DMS114 treated with DMSO at 0.1 percent for 48 hours (cell line): ENCODE data around the gene RAP2C.
"Not testable (repeated sequence)": the region's sequence is repeated elsewhere in the genome, so short reads cannot be mapped to it uniquely, and the experiment has no call there.

ENCODE experiments used
- DNase-seq: peaks from one replicate; lab custom pipeline; 2025; ENCODE audit not compliant: unreplicated experiment; lab: John Stamatoyannopoulos, UW

Gene RAP2C

GRCh38 chrX:132200976-132201375, 18.3 kb downstream of the RAP2C start:
- no peak for DNase-seq

DNA sequence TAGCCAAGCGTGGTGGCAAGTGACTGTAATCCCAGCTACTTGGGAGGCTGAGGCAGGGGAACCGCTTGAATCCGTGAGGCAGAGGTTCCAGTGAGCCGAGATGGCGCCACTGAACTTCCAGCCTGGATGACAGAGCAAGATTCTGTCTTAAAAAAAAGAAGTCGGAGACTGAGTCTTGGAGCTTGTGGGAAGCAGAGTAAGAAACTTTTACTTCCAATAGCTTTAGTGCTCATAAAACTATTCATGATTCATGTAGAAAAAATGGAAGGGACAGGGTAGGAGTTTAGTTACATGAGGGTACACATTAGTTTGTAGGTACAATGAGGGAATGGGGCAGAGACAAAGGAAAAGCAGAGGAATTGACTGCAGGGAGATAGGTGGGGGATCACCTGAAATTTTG, 19.3 kb downstream of the RAP2C start:
- no peak for DNase-seq

- DNase-seq = no peak
Measured at GRCh38 chrX:132193872-132194574, 25.2 kb downstream of the RAP2C start.

DNA sequence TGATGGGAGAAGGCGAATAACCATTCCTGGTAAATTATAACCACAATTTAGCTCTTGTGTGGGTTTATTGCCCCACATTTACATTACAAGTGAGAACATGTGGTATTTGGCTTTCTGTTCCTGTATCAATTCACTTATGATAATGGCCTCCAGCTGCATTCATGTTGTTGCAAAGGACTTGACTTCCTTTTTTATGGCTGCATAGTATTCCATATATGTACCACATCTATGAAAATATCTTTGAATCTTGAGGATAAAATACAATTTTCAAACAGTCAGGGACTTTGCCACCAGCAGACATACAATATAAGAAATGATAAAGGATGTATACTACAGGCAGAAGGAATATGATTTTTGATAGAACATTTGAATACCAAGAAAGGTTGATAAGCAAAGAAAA, 27.3 kb downstream of the RAP2C start:
- DNase-seq = no peak

DNA sequence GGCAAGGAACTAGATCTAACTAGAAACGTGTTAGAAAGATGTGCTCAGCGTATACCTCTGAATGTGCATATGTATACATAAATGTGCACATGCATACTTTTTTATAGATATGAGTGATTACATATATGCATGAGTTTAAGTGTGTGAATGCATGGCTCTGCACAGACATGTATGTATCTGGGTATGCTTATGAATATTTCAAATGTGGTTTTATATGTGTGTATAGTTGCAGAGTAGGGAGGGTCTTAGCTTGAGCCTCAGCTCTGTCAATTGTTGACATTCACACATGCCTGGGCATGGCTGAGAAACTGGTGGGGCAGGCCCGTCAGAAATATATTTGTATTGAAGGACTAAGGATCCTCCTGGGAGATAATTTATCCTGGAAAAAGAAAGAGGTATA, 31.1 kb downstream of the RAP2C start:
- no peak for DNase-seq

GRCh38 chrX:132187451-132187850, 31.8 kb downstream of the RAP2C start:
- DNase-seq = no peak

GRCh38 chrX:132184871-132185270, 34.4 kb downstream of the RAP2C start:
- no peak for DNase-seq

- DNase-seq = no peak
Measured at GRCh38 chrX:132181364-132181763, 37.9 kb downstream of the RAP2C start.

DNA sequence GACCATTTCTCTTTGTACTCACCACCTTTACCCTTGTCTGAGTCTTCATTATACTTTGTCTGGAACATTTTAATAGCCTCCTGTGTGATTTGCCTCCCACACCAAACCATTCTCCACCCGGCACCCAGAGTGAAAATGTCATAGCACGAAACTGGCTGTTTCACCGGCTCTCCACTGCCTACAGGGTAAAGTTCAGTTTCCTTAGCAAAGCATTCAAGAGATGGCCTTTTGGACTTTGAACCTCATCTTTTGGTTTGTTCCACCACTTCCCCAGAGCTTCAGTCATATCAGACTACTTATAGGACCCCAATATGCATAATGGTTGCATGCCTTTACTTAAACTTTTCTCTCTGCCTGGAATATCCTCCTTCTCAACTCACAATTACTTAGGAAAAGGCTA, 38.3 kb downstream of the RAP2C start:
- no peak for DNase-seq

DNA sequence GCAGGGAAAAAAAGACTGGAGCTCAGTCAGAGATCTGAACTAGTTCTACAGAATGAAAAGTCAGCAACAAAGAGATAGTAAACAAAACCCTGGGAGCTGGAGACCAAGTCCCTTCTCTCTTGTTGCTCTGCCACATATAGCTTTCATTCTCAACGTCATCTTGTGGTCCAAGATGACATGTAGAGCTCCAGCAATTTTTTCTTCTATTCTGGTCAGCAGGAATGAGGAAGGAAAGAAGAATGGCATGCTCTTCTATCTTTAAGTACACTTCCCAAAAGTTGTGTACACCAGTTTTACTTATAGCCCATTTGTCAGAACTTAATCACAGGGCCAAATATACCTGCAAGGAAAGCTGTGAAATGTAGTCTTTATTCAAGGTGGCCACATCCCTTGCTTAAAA, 45.6 kb downstream of the RAP2C start:
- DNase-seq = no peak

DNA sequence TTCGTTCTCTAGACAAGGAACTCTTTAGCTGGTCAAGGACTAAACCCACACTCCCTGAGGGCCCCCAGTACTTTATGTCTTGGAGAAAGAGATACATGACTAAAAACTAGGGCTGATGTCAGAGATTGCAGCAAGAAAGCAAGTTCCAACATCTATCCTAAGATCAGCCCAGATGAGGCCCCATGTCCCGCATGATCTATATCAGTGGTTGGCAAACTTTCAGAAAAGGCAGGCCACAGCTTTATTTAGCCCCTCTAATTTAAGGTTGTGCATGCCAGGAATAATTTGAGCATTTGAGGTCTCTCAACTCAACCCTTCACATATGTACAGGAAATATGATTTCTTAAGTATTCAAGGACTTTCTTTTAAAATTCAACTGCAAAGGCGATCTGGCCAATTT, 47.4 kb downstream of the RAP2C start:
- no peak for DNase-seq

DNA sequence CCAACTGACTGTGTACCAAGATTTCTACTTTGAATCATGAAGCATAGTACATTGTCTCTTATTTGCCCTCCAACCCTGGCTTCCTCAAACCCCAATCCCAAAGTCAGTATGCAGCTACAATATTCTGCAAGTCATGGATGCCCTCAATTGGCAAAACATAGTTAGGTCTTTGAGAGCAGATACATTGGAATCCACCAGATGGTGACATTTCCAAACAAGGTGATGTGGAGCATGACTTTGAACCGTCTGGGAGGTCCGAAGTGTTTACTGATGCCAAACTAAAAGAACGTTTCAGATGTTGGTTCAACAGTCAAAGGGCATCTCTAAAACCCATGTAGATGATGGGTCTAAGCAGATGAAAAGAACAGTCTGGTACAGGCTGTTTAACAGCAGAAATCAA, 47.8 kb downstream of the RAP2C start:
- DNase-seq = no peak

DNA sequence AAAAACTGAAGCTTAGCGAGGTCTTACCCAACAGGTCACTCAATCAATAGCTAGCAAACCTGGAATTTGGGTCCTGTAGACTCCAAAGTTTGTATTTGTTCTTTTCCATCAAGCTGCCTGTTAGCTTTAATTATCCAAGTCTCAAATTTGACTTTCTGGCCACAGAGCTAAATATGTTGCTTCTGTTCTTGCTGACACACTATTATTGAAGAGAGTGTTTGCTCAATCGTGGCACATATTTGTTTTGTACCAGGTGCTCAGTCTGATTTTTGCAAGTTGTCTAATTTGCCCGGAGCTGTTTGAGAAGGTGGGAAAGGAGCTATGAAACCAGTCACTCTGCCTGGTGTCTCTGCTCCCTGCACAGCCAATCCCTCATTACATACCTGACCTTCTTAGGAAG, 49.7 kb downstream of the RAP2C start:
- DNase-seq = no peak

DNA sequence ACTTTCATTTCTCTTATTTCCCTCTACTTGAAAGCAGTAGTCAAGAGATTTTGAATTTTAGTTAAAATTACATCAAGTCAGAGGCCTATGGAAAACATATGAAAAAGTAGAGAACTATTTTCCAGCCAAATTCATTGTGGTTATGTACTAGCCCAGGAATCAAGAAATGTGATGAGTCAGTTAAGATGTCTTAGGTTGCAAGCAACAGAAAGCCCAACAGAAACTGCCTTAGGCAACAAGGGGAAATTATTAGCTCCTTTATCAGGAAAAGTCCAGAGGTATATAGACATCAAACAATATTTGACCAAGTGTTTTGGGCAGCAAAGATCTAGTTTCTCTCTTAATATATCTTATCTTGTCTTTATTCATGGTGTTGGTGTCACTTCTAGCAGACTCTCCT, 53.6 kb downstream of the RAP2C start:
- no peak for DNase-seq

GRCh38 chrX:132165005-132165404, 54.2 kb downstream of the RAP2C start:
- DNase-seq = no peak

DNA sequence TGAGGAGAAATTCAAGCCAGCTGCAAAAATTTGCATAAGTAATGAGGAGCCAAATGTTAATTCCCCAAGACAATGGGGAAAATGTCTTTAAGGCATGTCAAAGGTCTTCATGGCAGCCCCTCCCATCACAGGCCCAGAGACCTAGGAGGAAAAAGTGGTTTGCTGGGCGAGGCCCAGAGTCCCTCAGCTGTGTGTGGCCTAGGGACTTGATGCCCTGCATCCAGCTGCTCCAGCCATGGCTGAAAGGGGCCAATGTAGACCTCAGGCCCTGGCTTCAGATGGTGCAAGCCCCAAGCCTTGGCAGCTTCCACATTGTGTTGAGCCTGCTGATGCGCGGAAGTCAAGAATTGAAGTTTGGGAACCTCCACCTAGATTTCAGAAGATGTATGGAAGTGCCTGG, 56.2 kb downstream of the RAP2C start:
- DNase-seq = not testable (repeated sequence)

DNA sequence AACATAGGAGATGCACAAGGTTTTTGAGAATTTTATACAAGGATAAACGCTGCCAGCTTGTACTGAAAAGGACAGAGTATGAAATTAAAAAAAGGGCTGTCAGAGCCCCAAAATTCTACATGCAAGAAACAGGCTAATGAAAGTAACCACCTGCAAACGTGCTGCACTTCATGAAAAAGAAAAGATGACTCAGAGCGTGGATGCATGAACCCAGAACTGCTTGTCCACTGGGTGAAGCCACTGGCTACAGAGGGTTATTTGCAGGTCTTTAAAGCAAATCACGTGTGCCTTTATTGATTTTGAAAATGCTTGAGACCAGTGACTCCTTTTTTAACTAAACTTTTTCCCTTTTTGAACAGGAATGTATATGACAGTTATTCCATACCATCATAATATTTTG, 66.1 kb downstream of the RAP2C start:
- DNase-seq = no peak
